Measurements from ENCODE around the gene FAM209A.

FAM209A gene

DNA sequence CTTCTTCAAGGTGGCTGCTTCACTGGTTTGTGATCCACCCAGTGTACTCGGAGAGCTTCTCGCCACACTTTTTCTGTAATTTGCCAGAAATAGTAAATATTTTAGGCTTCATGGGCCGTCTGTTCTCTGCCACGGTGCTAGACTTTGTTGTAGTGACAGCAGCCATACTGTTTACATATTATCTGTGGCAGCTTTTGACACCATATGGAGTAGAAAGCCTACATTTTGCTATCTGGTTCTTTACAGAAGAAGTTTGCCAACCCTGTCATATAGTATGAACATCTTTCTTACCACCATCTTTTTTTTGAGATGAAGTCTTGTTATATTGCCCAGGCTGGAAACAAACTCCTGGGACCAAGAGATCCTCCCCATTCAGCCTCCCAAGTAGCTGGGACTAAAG is 41.0 kb downstream of the FAM209A start:
- no peak overlapping the region for H3K4me3 ChIP-seq (ENCODE audit: low read depth, low read length)
- DNase-seq (ENCODE audit: low read depth) = no peak
- TF ChIP-seq CTCF (IDR thresholded peaks at IDR 0.05; ENCODE audit: insufficient read depth, low read depth, low read length, missing control alignments) = no peak

DNA sequence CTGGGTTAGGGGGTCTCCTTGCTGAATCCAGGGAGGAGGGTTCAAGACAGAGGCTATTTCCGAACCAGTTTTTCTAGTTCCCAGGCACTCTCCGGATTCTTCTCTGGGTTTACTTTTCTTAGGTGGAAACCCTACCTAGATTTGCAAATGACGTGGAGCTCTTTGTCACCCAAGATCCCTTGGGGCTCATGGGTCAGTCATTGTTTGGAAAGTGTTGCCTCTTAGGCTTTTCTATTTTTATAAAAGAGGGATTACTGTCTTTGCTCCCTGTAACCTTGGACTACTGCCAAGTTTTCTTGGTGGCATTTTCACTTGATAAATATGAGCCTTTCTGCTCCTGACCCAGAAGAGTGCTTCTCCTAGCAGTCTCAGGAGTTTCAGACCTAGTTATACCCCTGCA is 42.1 kb downstream of the FAM209A start:
- H3K4me3 ChIP-seq (ENCODE audit: low read depth, low read length) = no peak overlapping the region
- TF ChIP-seq CTCF (IDR thresholded peaks at IDR 0.05; ENCODE audit: insufficient read depth, low read depth, low read length, missing control alignments) = no peak
- DNase-seq (ENCODE audit: low read depth) = no peak

GRCh38 chr20:56570832-56571231 is 46.3 kb downstream of the FAM209A start:
- DNase-seq (ENCODE audit: low read depth) = no peak
- no peak overlapping the region for H3K4me3 ChIP-seq (ENCODE audit: low read depth, low read length)
- no peak for TF ChIP-seq CTCF (IDR thresholded peaks at IDR 0.05; ENCODE audit: insufficient read depth, low read depth, low read length, missing control alignments)

DNA sequence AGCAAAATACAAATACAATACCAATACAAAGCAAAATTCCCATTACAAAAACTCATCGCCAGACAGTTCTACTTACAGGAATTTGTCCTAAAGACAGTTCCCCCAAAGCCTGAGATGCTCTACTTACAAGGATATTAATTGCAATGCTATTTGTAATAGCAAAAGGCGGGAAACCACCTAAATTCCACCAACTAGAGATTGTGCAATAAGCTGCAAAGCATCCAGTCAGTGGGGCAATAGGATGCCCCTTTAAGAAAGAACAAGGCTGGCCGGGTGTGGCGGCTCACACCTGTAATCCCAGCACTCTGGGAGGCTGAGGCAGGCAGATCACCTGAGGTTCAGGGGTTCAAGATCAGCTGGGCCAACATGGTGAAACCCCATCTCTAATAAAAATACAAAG is 47.6 kb downstream of the FAM209A start:
- no peak overlapping the region for H3K4me3 ChIP-seq (ENCODE audit: low read depth, low read length)
- no peak for DNase-seq (ENCODE audit: low read depth)
- no peak for TF ChIP-seq CTCF (IDR thresholded peaks at IDR 0.05; ENCODE audit: insufficient read depth, low read depth, low read length, missing control alignments)

- no peak overlapping the region for H3K4me3 ChIP-seq (ENCODE audit: low read depth, low read length)
- DNase-seq (ENCODE audit: low read depth) = no peak
- TF ChIP-seq CTCF (IDR thresholded peaks at IDR 0.05; ENCODE audit: insufficient read depth, low read depth, low read length, missing control alignments) = no peak
Observed at GRCh38 chr20:56573986-56574385, 49.4 kb downstream of the FAM209A start.

DNA sequence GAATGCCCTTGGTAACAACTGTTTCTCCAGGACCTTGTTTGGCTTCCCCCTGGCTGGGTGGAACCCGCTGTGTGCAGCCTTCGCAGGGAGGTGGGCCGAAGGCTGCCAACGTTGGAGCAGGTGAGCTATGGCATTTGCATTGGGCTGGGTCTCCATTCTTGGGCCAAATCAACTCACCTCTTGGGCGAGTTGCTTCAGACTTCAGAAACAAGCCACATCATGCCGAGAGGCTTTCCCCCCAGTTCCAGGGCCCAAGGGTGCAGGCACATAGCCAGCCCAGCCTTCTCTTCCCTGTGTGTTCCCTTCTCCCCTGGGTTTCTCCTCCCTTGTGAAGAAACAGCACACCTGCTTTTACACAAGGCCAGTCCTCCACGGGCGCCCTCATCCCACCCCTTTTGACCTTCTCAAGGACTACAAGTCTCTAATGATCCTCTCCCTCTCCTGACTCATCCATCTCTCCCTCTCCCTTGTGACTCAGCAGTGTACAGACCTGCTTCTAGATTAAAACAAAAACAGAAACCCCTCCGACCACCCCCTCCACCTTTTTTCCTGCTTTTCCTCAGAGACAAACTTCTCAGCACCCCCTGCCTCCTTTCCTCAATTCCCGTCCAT is 50.1 kb downstream of the FAM209A start:
- H3K4me3 ChIP-seq (ENCODE audit: low read depth, low read length) = no peak overlapping the region
- no peak for DNase-seq (ENCODE audit: low read depth)
- no peak for TF ChIP-seq CTCF (IDR thresholded peaks at IDR 0.05; ENCODE audit: insufficient read depth, low read depth, low read length, missing control alignments)

DNA sequence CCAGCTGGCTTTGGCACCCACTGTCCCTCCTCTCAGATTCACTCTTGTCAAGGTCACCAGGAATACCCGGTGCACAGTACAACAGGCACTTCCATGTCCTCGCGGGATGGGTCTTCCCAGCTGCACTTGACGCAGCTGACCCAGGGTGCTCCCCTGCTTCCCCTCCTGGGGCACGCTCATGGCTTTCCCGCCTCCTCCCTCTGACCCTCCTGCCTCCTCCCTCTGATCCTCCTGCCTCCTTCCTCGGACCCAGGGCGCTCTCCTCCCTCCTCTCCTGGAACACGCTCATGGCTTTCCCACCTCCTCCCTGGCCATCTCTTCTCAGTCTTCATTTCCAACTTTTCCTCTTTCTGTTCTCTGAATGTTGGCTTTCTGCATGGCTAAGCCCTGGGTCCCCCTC is 50.6 kb downstream of the FAM209A start:
- no peak for DNase-seq (ENCODE audit: low read depth)
- TF ChIP-seq CTCF (IDR thresholded peaks at IDR 0.05; ENCODE audit: insufficient read depth, low read depth, low read length, missing control alignments) = no peak
- H3K4me3 ChIP-seq (ENCODE audit: low read depth, low read length) = no peak overlapping the region
